Fibroblast of lung (primary cell): ENCODE measurements around the gene MUSTN1.

Source experiments
- EZH2 ChIP-seq: IDR thresholded peaks from 2 replicates; pipeline ENCODE4 v1.5.1; 2012; ENCODE audit warnings: low read length, control low read depth, mild to moderate bottlenecking; ENCODE audit errors: missing control alignments
- TF ChIP-seq, protein P1 (sequence below), 2 donors: IDR thresholded peaks in 1 of 2; conservative IDR thresholded peaks in 1 of 2; 1 replicate in 1 of 2; 2 replicates in 1 of 2; pipeline ENCODE4 v1.5.1; 2011 to 2012; ENCODE audit warnings: low read length in 2 of 2, control low read depth in 1 of 2, inconsistent platforms in 1 of 2, low read depth in 1 of 2, mild to moderate bottlenecking in 1 of 2

DNA sequence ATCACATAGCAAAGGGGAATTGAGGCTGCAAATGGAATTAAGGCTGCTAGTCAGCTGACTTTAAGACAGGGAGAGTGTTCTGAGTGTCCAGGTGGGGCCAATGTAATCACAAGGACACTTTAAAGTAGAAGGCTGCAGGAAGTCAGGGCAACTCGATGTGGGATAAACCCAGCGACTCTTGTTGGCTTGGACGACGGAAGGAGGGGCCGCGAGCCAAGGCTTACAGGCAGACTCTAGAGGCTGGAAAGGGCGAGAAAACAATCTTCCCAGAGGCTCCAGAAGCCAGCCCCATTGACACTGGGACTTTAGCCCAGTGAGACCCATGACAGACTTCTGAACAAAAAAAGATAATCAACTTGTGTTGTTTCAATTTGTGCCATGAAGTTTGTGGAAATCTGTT lies 12.9 kb upstream of the MUSTN1 start:
- TF ChIP-seq EZH2: no peak
- TF ChIP-seq, protein P1, sequence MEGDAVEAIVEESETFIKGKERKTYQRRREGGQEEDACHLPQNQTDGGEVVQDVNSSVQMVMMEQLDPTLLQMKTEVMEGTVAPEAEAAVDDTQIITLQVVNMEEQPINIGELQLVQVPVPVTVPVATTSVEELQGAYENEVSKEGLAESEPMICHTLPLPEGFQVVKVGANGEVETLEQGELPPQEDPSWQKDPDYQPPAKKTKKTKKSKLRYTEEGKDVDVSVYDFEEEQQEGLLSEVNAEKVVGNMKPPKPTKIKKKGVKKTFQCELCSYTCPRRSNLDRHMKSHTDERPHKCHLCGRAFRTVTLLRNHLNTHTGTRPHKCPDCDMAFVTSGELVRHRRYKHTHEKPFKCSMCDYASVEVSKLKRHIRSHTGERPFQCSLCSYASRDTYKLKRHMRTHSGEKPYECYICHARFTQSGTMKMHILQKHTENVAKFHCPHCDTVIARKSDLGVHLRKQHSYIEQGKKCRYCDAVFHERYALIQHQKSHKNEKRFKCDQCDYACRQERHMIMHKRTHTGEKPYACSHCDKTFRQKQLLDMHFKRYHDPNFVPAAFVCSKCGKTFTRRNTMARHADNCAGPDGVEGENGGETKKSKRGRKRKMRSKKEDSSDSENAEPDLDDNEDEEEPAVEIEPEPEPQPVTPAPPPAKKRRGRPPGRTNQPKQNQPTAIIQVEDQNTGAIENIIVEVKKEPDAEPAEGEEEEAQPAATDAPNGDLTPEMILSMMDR (conservative IDR thresholded peaks at IDR 0.05 in 1 of 2, IDR thresholded peaks at IDR 0.05 in 1 of 2; ENCODE audit: low read depth in 1 of 2, low read length in 2 of 2): no peak
